ENCODE measurements around the gene LSM3. TPM values are rescaled to one million over a fixed set of nuclear protein-coding genes. Genes with fewer than 3 reads are reported as not detected.
A peak's percentile ranks its signal among the peaks of the same experiment; 100 is the strongest.

The LSM3 gene
- total and polyA plus RNA-seq, 9 of the 15 experiments (the other 6 are each of a cell fraction or from before 2014, with no cell fraction given): 33.8 to 203 (median 61.2) TPM

GRCh38 chr3:14208977-14209394 is 30.4 kb downstream of the LSM3 start:
- no peak overlapping the region for H3K4me3 ChIP-seq
- no peak overlapping the region for H3K4me2 ChIP-seq (ENCODE audit: insufficient read depth, low read length)
- H3K9me1 ChIP-seq (ENCODE audit: control insufficient read depth, insufficient read depth, low read length): no peaks in the 10 kb centered on the region
- no peaks in the 10 kb centered on the region for H3K79me2 ChIP-seq (ENCODE audit: control insufficient read depth, insufficient read depth, low read length)
- CTCF ChIA-PET (ENCODE audit: low intra/inter-chr PET ratio): no interaction called here
- DNase-seq (ENCODE audit: extremely low read depth in 1 of 4, low spot score in 3 of 4): no peak
- TF ChIP-seq KDM1A (IDR thresholded peaks at IDR 0.05) (peak; percentile 67 to 69; a peak in 3 of 4 replicates), SOX6 (IDR thresholded peaks at IDR 0.05) (peak; percentile 62), MYNN (IDR thresholded peaks at IDR 0.05) (peak; percentile 100), MYNN (CRISPR knock-in tag; IDR thresholded peaks at IDR 0.05) (no peak; the same call in 1 of the 2 replicates), ZSCAN29 (IDR thresholded peaks at IDR 0.05) (no peak), TEAD4 (IDR thresholded peaks at IDR 0.05; ENCODE audit: low read length) (peak; percentile 63; the same call in 1 of the 2 replicates), TEAD4 (CRISPR knock-in tag; IDR thresholded peaks at IDR 0.05; ENCODE audit: borderline replicate concordance) (no peak), SMARCA4 (IDR thresholded peaks at IDR 0.05) (0 out of 2 replicates have a peak, but pooled peaks have one; percentile 14), RCOR1 (IDR thresholded peaks at IDR 0.05; ENCODE audit: borderline replicate concordance in 1 of 2, low read depth in 2 of 2, low read length in 2 of 2) (peak in 1 of 2 experiments; percentile 38; a peak in 1 of 4 replicates), PCBP2 (IDR thresholded peaks at IDR 0.05; ENCODE audit: low read depth, low read length, poor library complexity, severe bottlenecking) (no peak), HDAC2 (IDR thresholded peaks at IDR 0.05) (peak; percentile 71; the same call in 1 of the 2 replicates), ZNF695 (CRISPR knock-in tag; IDR thresholded peaks at IDR 0.05) (0 out of 2 replicates have a peak, but pooled peaks have one; percentile 16), YBX1 (IDR thresholded peaks at IDR 0.05) (no peak)
- TF ChIP-seq, protein P1, sequence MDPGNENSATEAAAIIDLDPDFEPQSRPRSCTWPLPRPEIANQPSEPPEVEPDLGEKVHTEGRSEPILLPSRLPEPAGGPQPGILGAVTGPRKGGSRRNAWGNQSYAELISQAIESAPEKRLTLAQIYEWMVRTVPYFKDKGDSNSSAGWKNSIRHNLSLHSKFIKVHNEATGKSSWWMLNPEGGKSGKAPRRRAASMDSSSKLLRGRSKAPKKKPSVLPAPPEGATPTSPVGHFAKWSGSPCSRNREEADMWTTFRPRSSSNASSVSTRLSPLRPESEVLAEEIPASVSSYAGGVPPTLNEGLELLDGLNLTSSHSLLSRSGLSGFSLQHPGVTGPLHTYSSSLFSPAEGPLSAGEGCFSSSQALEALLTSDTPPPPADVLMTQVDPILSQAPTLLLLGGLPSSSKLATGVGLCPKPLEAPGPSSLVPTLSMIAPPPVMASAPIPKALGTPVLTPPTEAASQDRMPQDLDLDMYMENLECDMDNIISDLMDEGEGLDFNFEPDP (CRISPR knock-in tag; IDR thresholded peaks at IDR 0.05): no peak
- TF ChIP-seq, protein P2, sequence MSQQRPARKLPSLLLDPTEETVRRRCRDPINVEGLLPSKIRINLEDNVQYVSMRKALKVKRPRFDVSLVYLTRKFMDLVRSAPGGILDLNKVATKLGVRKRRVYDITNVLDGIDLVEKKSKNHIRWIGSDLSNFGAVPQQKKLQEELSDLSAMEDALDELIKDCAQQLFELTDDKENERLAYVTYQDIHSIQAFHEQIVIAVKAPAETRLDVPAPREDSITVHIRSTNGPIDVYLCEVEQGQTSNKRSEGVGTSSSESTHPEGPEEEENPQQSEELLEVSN (IDR thresholded peaks at IDR 0.05; ENCODE audit: borderline replicate concordance in 1 of 2, extremely low read depth in 1 of 2, insufficient read depth in 1 of 2, insufficient read length in 1 of 2, low read depth in 1 of 2, low read length in 1 of 2, poor library complexity in 1 of 2, severe bottlenecking in 1 of 2): no peak
- H3K36me3 ChIP-seq (ENCODE audit: control insufficient read depth, insufficient read depth, low read length): no peaks in the 10 kb centered on the region
- POLR2A ChIA-PET: interaction anchor here (1.1 to 5.4 kb wide), 3 partner anchors 9 to 26 kb away, joined by 4 to 22 read pairs (median 5); no protein-coding TSS in a partner anchor
- in situ Hi-C loops (cut with MboI) (no loop called here), intact Hi-C loops (cut with micrococcal nuclease) (loop anchor here (10.0 kb wide), 2 partner anchors 226 to 446 kb away; partner anchors contain the start of gene CCDC174)
- H3K9ac ChIP-seq (ENCODE audit: insufficient read depth in 1 of 2, low read depth in 2 of 2, low read length in 2 of 2): no peak overlapping the region
- no peaks in the 10 kb centered on the region for H3K9me3 ChIP-seq (replicated peaks; ENCODE audit: control insufficient read depth, insufficient read depth, low read depth, low read length)
- H3K4me1 ChIP-seq (replicated peaks in 1 of 2; ENCODE audit: control insufficient read depth in 2 of 2, insufficient read depth in 2 of 2, low read length in 2 of 2): peaks cover 42 to 75% of the 10 kb centered on the region in 2 experiments
- peak overlapping the region; percentile 83; the same call in 1 of the 2 replicates for H2AFZ ChIP-seq (ENCODE audit: low read depth, low read length)
- BruUV-seq (replicated peaks): no TSS peak
- no peak for FAIRE-seq
- no peak; the same call in 2 of the 3 replicates for ATAC-seq
- no peaks in the 10 kb centered on the region for H4K20me1 ChIP-seq (replicated peaks; ENCODE audit: control insufficient read depth, insufficient read depth, low read length)
- no peaks in the 10 kb centered on the region for H3K27me3 ChIP-seq (ENCODE audit: control insufficient read depth in 2 of 2, insufficient read depth in 2 of 2, low read length in 2 of 2)
- no peak overlapping the region for H3K27ac ChIP-seq (ENCODE audit: extremely low read depth, low read depth, low read length)
- WGBS (ENCODE audit: insufficient coverage, low coverage, missing lambda C conversion rate): 25% methylated on average over 5 of the region's 5 CpGs

Measured in K562 (cell line).